SIG-M5 treated with dmso at 0.1 percent for 504 hours (cell line): ENCODE data around the gene GALNS.
A peak's percentile ranks its signal among the peaks of the same experiment; 100 is the strongest.

Source experiments
- DNase-seq: peaks from one replicate; lab custom pipeline; 2025; ENCODE audit not compliant: unreplicated experiment; lab: John Stamatoyannopoulos, UW

Gene GALNS

DNA sequence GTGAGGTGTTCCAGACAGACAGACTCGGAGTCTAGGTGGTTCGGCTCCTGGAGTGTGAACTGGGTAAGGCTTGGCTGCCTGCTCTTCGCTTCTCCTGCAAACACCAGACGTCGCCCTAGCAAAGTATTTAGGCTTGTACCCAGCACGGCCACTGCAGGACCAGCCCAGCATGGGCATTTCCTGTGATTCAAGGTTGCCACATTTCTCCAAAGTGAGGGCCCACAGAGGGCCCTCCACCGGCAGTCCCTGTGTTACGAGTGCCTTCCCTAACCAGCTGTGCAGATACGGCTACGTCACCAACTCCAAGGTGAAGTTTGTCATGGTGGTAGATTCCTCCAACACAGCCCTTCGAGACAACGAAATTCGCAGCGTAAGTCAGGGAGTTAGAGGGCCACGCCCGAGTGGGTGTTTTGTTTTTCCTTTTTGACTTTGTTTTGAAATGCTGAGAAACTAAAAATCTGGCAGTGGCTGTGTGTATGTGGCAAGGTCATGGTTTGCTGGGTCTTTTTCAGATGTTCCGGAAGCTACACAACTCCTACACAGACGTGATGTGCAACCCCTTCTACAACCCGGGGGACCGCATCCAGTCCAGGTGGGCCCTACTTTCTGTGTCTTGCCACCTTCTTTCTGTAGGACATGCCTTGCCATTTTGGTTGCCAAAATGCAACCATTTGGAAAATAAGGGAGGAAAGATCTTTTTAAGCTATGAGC, 2.8 kb upstream of the GALNS start:
- DNase-seq = no peak

DNA sequence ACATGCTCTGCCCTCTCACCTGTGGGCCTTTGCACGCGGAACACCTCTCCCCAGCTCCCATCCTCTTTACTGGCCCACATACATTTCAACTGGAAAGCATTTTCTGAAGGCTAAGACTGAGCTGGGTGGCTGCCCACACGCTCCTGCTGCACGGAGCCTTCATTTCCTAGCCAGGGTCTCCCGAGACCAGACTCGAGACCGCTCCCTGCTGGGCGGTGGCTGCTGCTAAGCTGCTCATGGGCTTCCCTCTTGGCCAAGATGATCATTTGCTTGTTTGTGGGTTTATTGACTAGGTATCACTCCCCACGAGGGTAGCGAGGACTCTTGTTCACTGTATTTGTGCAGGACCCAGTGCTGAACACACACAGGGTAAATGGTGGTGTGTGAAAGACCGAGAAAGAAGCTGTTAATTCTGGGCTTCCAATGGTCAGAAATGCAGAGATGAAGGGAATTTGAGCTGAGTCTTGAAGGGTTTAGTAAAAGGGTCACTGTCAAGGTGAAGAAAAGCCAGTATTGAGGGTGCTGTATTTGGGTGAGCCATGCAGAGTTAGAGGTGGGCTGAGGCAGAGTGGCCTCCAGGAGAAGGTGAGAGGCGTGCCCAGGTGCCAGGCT, 1.1 kb upstream of the GALNS start:
- peak; percentile 80 for DNase-seq

DNA sequence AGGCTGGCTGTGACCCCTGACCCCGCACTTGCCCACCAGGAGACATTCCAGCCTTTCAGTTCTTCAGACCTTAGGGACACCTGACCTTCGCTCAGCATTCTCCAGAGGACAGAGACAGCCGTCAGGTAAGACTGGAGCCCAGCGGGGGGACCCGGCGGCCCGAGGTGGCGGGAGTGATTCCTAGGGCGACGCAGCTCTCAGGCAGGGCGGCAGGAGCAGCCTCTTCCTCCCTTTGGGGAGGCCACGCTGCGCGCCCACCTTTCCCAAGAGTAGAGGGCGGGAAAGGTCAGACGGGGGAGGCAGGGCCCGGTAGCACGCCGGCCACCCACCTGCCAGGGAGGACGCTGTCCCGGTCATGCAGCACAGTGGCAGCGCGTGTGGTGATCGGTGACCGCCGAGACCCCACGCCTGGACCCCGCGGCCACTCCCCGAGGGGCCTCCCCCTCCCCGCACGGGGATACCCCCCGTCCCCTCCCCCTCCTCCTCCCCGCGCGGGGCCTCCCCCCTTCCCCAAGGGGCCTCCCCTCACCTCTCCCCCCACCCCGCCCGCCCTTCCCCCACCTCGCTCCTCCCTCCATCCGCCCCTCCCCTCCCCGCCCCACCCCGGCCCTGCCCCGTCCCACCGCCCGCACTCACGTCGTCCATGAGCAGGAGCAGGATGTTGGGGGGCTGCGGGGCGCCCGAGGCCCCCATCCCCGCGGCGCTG, 472 bp downstream of the GALNS start:
- no peak for DNase-seq

DNA sequence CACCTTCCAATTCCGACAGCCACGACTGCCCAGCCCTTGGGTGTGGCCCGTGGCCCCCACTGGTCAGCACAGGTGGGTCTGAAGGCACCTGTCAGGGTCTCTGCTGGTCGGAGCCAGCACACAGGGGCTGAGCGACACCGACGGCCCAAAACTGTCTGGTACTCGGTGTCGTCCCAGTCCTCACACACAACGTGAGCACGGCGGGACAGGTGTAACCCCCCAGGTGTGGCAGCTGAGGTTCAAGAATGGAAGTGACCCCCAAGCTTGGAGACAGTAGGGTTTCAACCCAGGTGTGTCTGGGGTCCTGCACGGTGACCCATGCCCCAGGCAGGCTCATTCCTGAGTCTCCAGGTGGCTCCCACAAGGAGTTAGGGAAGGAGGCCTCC, 1.0 kb downstream of the GALNS start:
- DNase-seq = no peak

DNA sequence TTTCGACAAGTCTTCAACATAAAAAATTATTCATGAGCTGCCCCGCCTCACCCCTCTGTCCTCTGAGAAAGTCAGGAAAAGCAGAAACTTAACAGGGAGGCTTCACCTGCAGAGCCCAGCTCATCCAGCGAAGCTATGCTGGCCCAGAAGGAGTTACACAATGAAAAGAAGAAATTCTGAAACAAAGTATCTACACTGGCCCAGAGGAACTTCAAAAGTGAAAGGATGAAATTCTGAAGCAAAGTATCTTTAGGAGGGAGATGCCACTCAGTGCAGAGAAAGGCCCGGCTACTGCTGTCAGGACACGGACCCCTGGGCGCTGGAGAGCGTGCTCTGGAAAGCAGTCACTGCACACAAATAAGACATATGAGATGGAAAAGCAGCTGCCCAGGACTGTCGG, 1.6 kb downstream of the GALNS start:
- DNase-seq = no peak

DNA sequence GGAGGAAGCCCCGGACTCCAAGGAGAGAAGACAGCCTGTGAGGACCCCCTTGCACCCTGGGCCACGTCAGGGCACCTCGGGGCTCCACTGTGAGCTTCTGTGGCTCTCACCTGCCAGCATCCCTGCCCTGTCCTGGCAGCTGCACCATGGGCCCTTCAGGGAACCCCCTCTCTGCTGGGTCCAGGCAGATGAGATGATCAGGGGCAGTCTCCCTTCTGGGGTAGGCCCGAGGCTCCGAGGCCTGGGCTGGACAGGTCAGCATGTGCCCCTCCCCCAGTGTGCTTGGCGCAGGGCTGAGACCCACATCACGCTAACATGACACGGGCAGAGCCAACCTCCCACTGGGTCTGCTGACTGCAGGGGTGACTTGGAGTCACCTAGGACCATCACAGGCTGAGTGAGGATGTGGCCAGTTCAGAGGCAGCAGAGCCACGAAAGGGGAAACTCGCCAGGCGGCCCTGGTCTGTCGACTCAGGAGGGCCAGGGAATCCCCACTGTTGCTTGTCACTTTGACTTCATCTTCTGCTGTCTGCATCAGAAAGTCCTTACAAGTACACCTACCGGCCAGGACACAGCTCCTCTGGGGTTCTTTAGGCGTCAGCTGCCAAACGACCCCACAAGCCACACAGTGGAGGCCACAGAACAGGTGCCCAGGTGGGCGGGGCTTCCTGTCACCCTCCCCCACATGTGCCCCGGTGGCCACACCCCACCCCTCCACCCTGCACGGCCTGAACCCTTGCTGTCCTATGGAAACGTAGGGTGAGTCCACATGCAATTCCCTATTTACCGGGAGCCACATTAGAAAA, 2.2 kb downstream of the GALNS start:
- DNase-seq = peak; percentile 31

DNA sequence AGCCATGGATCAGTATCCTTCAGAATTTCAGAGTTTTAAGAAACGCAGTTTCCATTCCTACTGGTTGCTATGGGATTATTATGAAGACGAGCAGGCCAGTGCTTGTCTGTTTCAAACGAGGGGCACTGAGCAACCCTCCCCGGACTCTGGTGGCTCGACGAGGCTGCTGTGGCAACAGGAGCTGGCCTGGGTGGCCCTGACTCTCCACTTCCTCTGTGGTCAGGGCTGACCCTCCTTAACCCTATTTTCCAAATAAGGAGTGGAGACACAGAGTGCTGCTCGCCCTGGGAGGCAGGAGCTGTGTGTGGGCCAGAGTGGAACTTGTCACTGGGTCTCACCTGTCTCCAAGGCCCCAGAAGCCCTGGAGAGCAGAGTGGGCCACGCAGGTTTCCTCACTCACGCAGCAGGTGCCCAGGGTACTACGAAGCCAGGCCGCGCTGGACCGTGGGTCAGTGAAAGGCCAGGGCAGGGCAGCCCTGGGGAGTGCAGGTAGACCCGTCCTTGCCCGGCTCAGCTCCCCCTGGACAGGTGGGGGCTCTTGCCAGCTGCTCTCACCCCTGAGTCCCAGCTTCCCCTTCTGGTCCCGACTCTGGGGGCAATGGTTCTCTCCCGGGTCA, 3.3 kb downstream of the GALNS start:
- DNase-seq = no peak

DNA sequence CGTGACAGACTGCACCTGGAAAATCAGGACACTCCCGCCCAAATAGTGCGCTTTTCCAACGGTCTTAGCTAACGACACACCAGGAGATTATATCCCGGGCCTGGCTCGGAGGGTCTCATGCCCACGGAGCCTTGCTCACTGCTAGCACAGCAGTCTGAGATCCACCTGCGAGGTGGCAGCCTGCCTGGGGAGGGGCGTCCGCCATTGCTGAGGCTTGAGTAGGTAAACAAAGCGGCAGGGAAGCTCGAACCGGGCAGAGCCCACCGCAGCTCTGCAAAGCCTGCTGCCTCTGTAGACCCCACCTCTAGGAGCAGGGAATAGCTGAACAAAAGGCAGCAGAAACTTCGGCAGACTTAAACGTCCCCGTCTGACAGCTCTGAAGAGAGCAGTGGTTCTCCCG, 5.1 kb downstream of the GALNS start:
- no peak for DNase-seq

DNA sequence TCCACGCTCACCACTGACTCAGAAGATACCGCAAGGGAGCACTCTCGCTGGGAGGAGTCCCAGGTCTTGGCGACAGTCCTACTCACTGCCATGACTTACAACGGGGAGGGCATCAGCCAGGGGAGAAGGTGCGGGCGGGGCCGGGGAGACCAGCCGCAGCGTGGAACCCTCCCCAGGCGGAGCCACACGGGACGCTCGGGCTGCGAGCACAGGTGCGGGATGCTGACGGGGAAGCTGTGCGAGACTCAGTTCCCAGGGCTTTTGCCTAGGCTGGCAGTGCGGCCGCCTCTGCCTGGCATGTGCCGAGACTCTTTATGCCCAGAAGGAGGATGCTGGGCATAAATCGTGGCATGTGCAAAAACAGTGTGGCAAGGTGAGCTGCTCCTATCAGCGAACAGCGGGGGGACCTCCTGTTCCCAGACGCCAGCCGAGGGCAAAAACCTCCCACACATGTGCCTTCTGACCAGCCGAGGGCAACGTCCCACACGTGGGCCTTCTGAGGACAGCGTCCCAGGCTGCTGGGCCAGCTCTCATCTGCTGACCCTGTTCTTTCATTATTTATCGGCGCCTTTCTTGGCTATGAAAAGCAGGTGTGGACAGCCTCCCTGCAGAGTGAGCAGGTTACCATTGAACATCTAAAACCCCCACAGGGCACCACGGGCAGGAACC, 6.1 kb downstream of the GALNS start:
- no peak for DNase-seq

DNA sequence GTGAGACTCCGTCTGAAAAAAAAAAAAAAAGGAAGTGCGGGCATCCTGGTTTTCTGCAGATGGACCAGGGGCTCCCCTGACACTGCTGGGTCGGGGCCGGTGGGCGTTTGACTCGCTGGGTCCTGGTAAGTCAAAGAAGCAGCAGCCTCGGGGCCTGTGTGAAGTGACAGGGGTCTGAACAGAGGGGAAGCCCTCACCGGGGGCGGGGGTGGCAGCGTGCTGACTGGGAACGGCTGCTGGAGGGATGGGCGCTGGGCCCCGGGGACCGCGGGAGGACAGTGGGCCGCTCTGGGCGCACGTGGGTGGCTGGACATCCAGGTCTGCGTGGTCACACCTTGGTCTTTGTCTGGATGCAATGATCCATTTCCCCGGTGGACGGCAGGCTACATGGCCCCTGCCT, 8.2 kb downstream of the GALNS start:
- DNase-seq = no peak

DNA sequence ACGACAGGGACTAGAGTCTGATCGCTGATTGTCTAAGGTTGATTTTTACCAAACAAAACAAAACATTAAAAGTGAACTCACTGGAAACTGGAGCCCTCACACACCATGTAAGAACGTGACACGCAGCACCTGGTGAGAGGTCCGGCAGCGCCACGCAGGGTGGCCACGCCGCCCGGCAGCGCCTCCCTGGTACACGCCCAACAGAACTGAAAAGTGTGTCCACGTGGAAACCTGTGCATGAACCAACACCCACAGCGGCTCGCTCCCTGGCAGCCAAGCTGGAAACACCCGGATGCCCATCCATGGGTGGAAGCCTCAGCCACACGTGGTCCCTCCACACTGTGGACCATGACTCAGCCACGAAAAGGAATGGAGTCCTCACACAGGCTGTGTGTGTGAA, 9.1 kb downstream of the GALNS start:
- no peak for DNase-seq

DNA sequence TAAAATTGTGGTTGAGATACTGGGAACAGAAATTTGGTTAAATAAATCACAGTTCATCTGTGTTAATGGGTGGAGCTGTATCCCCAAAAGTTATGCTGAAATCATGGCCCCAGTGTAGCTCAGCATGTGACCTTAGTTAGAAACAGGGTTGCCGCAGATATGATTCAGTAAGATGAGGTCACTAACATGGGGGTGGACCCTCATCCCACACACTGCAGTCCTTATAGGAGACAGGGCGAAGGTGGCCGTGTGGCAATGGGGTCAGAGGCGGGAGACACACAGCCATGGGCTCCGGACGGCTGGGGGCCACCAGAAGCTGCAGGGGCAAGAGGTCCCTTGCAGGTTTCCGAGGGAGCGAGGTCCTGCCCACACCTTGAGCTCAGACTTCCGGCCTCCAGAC, 10.7 kb downstream of the GALNS start:
- no peak for DNase-seq

DNA sequence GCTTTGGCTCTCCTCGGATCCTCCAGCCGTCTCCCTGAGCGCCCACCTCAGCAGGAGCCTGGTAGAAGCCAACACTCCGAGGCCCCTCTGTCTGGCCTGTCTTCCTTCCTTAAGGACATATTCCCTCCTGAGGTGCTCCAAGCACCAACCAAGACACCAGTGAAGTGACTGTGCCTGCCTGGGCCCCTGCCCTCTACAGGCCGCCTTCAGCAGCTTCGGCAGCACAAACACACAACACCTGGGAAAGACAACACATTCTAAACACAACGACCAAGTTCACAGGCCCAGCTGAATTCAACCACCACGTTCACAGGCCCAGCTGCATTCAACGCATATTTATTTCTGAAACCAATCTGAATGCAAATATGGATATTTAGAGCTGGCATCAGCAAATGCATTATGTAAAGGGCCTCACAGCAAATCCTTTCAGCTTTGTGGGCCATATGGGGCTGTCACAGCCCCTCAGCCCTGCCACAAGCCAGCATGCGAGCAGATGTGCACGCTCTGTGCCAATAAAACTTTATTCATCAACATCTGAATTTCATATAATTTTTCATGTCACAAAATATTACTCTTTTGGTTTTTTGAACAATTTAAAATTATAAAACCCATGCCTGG, 12.2 kb downstream of the GALNS start:
- peak; percentile 3 for DNase-seq

DNA sequence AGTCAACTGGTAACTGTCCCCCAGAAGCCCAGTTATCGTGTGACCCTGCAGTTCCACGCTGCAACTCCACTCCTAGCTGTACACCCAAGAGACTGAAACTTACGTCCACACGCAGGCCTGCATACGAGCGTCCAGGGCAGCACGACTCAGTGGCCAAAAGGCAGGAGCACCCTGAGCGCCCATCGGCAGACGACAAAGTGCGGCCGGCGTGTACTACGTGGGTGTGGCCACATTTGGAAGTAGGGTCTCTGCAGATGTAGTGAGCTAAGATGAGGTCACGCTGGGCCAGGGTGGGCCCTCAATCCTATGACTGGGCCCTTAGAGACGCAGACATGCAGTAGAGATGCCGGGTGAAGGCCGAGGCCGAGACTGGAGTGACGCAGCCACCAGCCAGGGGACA, 13.5 kb downstream of the GALNS start:
- no peak for DNase-seq

DNA sequence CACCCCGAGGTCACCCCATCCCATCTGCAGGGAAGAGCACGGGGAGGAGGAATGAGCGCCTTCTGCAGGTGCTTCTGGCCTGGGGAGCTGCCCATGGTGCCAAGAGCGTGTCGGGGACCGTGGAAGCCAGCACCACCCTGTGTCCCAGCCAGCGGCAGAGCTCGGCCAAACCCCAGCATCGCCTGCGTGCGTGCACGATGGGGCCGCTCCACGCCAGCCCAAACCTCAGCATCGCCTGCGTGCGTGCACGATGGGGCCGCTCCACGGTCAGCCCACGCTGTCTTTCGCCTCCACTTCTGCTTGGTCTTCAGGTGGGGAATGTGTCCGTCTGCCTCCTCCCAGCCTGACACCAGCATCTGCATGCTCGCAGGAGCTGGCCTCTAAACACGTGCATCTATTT, 13.9 kb downstream of the GALNS start:
- no peak for DNase-seq

DNA sequence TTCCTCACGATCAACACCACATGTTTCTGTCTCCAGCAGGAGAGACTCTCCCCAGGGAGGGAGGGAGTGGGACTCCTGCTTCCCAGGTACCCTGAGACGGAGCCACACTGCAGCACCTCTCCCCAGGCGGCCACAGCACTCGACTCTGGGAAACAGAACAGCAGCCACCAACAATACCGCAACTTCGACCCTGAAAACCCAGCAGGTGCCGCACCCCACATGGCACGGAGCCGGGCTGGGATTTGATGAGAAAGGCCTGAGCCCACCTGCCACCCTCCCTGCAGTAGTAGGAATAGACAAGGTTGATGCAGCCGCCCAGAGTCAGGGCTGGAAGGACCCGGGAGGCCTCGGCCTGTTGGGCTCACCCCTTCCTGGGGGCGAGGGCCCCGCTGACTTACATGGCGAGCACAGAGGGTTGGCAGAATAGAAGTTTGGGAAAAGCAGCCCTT, 14.4 kb downstream of the GALNS start:
- DNase-seq = no peak

DNA sequence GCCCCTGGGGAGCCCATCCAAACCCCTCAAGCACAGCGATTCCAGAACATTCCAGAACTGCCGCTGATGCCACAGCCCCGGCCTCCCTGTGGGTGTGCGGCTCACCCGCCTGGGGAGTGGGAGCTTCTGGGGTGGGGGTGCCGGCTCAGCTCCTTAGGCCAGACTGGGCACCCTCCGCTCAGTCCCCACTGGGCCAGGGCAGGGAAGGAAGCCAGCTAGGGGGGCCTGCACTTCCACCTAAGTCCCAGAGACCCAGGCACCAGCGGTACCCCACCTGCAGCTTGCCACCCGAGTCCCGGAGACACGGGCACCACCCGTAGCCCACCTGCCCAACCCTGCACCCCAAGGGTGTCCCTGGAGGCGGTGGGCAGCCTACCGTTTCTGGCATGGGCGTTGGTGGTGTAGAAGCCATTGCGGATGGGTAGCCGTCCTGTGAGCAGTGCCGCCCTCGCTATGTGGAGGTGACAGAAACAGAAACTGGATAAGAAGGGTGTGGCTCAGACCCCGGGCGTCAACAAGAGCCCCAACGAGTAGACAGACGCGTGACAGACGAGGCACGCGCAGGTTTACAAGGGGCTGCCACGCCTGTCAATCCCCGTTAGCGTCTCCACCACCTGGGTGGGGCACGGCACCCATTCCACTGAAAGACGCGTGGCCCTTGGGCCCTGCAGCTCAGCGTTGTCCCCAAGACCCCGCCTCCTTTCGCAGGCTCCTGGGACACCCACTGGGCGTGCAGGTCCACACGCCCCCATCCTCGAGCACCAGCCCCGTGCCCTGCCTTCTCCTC, 15.0 kb downstream of the GALNS start:
- no peak for DNase-seq

DNA sequence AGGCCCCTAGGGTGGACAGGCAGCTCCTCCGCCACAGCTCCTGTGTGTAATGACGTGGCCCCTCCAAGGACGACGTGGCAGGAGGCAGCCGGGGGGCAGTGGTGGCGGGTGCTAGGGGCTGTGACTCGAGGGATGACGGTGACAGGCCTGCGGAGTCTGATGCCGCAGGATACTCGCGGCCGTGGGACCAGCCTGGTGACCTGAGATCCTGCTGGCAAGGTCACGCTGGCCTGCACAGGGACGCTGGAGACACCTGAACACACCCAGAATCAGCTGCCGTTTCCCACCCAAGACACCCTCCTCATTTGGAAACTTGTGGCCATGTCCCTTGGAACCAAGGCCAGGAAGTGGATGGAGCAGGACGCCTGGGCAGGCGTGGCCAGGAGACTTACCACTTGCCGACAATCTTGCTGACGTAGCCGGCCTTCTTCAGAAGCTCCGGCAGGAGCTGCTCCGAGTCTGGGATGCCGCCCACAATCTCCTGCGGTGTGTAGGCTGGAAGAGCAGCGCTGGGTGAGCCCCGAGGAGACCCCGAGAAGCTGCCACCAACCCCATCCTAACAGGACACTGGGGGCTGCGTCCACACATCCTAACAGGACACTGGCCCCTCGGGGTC, 16.0 kb downstream of the GALNS start:
- DNase-seq = no peak
